SK-N-SH (cell line): ENCODE measurements around the gene TOX2. TPM values are rescaled to one million over a fixed set of nuclear protein-coding genes. Genes with fewer than 3 reads are reported as not detected.
A peak's percentile ranks its signal among the peaks of the same experiment; 100 is the strongest.

Experiments used
- CTCF ChIA-PET: fragments of 300-600, 350-600 bp; formaldehyde crosslinking; extraction: SDS; loops from one replicate; lab custom pipeline; 2021; lab: Yijun Ruan, JAX
- POLR2A ChIA-PET: fragments of 350-600 bp; sonication (Branson Sonifier 250); formaldehyde crosslinking; extraction: SDS; loops from one replicate; lab custom pipeline; 2020; ENCODE audit warnings: antibody characterized with exemption, inconsistent platforms; lab: Yijun Ruan, JAX
- DNase-seq: peaks from one replicate; pipeline ENCODE4 v3.0.0; 2012
- H2AFZ ChIP-seq: fragments of 200-600 bp; sonication (generic); 2 replicates; pipeline ENCODE4 v1.8.1; 2016; ENCODE audit warnings: antibody characterized with exemption, mild to moderate bottlenecking, low read depth
- H3F3A ChIP-seq: fragments of 200-600 bp; sonication (generic); replicated peaks from 2 replicates; pipeline ENCODE3; 2016; ENCODE audit warnings: antibody characterized with exemption, mild to moderate bottlenecking; ENCODE audit not compliant: insufficient read depth
- H3K27ac ChIP-seq, 2 experiments: fragments of 200-500 bp in 1 of 2; fragments of 200-600 bp in 1 of 2; sonication (Bioruptor generic) in 1 of 2; sonication (generic), shearing (Covaris generic) in 1 of 2; 2 replicates each; pipeline versions ENCODE4 v1.5.1 to v1.6.1; 2014 to 2016; ENCODE audit warnings: low read depth in 2 of 2, inconsistent platforms in 1 of 2, low read length in 1 of 2, mild to moderate bottlenecking in 1 of 2, mixed read lengths in 1 of 2
- H3K27me3 ChIP-seq: fragments of 200-600 bp; sonication (generic), shearing (Covaris generic); 2 replicates; pipeline ENCODE4 v1.6.1; 2016; ENCODE audit warnings: mixed run types; ENCODE audit not compliant: insufficient read depth
- H3K36me3 ChIP-seq, 2 experiments: fragments of 200-500 bp in 1 of 2; fragments of 200-600 bp in 1 of 2; sonication (Bioruptor generic) in 1 of 2; sonication (generic) in 1 of 2; replicated peaks in 1 of 2; 2 replicates each; pipeline versions ENCODE3 to v1.5.1; 2014 to 2016; ENCODE audit warnings: low read length in 1 of 2, mild to moderate bottlenecking in 1 of 2; ENCODE audit not compliant: insufficient read depth in 2 of 2, control insufficient read depth in 1 of 2
- H3K4me1 ChIP-seq, 2 experiments: fragments of 200-500 bp in 1 of 2; fragments of 200-600 bp in 1 of 2; sonication (Bioruptor generic) in 1 of 2; sonication (generic), shearing (Covaris generic) in 1 of 2; 2 replicates each; pipeline versions ENCODE4 v1.5.1 to v1.6.1; 2014 to 2016; ENCODE audit warnings: low read depth in 1 of 2, low read length in 1 of 2, mixed run types in 1 of 2; ENCODE audit not compliant: insufficient read depth in 2 of 2, control insufficient read depth in 1 of 2
- H3K4me2 ChIP-seq: fragments of 200-600 bp; sonication (generic), shearing (Covaris generic); 2 replicates; pipeline ENCODE4 v1.6.1; 2017; ENCODE audit warnings: mixed run types
- H3K4me3 ChIP-seq, 2 experiments: fragments of 200-500 bp in 1 of 2; fragments of 200-600 bp in 1 of 2; sonication (Bioruptor generic) in 1 of 2; sonication (generic), shearing (Covaris generic) in 1 of 2; 2 replicates each; pipeline versions ENCODE4 v1.5.1 to v1.8.1; 2014 to 2016; ENCODE audit warnings: low read depth in 2 of 2, inconsistent platforms in 1 of 2, low read length in 1 of 2, mild to moderate bottlenecking in 1 of 2, mixed read lengths in 1 of 2, moderate library complexity in 1 of 2
- H3K79me2 ChIP-seq: fragments of 200-600 bp; sonication (generic); 2 replicates; pipeline ENCODE4 v1.8.1; 2017; ENCODE audit warnings: mild to moderate bottlenecking; ENCODE audit not compliant: insufficient read depth
- H3K9ac ChIP-seq: fragments of 200-600 bp; sonication (generic); 2 replicates; pipeline ENCODE4 v1.6.1; 2017; ENCODE audit warnings: mixed run types
- H3K9me2 ChIP-seq: fragments of 200-600 bp; sonication (generic); 2 replicates; pipeline ENCODE4 v1.6.1; 2017; ENCODE audit warnings: mixed run types
- H3K9me3 ChIP-seq: fragments of 200-600 bp; sonication (generic); 2 replicates; pipeline ENCODE4 v1.6.1; 2017; ENCODE audit warnings: mixed run types, mild to moderate bottlenecking, moderate library complexity
- H4K20me1 ChIP-seq: fragments of 200-600 bp; sonication (generic); 2 replicates; pipeline ENCODE4 v1.6.1; 2017; ENCODE audit warnings: mild to moderate bottlenecking, mixed run types; ENCODE audit not compliant: insufficient read depth
- EP300 ChIP-seq, 2 experiments: IDR thresholded peaks; 2 replicates each; pipeline versions ENCODE4 v1.4.0 to v1.6.1; 2012; ENCODE audit warnings: borderline replicate concordance in 1 of 2, low read depth in 1 of 2, low read length in 1 of 2
- FOXM1 ChIP-seq: IDR thresholded peaks from 2 replicates; pipeline ENCODE4 v1.4.0; 2012; ENCODE audit warnings: low read depth, mild to moderate bottlenecking
- GABPA ChIP-seq: IDR thresholded peaks from 2 replicates; pipeline ENCODE4 v1.4.0; 2012; ENCODE audit warnings: low read depth, mild to moderate bottlenecking
- GATA2 ChIP-seq: sonication (generic); formaldehyde crosslinking; IDR thresholded peaks from 2 replicates; pipeline ENCODE4 v1.5.0; 2020; ENCODE audit warnings: mild to moderate bottlenecking, missing genetic modification reagents
- JUND ChIP-seq: IDR thresholded peaks from 2 replicates; pipeline ENCODE4 v1.4.0; 2012
- MEF2A ChIP-seq: IDR thresholded peaks from 2 replicates; pipeline ENCODE4 v1.4.0; 2012; ENCODE audit warnings: low read depth, borderline replicate concordance
- MXI1 ChIP-seq: IDR thresholded peaks from 2 replicates; pipeline ENCODE4 v1.6.1; 2012; ENCODE audit warnings: mild to moderate bottlenecking, low read depth, low read length, improper control_type of control experiment
- PBX3 ChIP-seq: IDR thresholded peaks from 2 replicates; pipeline ENCODE4; 2012
- RCOR1 ChIP-seq: fragments of 150-350 bp; IDR thresholded peaks from 2 replicates; pipeline ENCODE4 v1.6.1; 2017; ENCODE audit warnings: antibody characterized with exemption, low read length
- REST ChIP-seq: IDR thresholded peaks from 2 replicates; pipeline ENCODE4 v1.6.1; 2012; ENCODE audit warnings: mild to moderate bottlenecking, low read depth, low read length, moderate library complexity
- RFX5 ChIP-seq: IDR thresholded peaks from 2 replicates; pipeline ENCODE4 v1.6.1; 2012; ENCODE audit warnings: mild to moderate bottlenecking, improper control_type of control experiment, low read length
- SIN3A ChIP-seq: IDR thresholded peaks from 2 replicates; pipeline ENCODE4 v1.6.1; 2012; ENCODE audit warnings: low read depth, mild to moderate bottlenecking, low read length, moderate library complexity, borderline replicate concordance
- SMC3 ChIP-seq: IDR thresholded peaks from 2 replicates; pipeline ENCODE4 v1.6.1; 2012; ENCODE audit warnings: low read depth, low read length, improper control_type of control experiment
- TAF1 ChIP-seq: IDR thresholded peaks from 2 replicates; pipeline ENCODE4 v1.6.1; 2012; ENCODE audit warnings: low read depth, mild to moderate bottlenecking, low read length, moderate library complexity, borderline replicate concordance
- TEAD4 ChIP-seq: IDR thresholded peaks from 2 replicates; pipeline ENCODE4 v1.4.0; 2012; ENCODE audit warnings: mild to moderate bottlenecking, borderline replicate concordance; ENCODE audit not compliant: insufficient read depth
- YY1 ChIP-seq: IDR thresholded peaks from 2 replicates; pipeline ENCODE4 v1.4.0; 2012; ENCODE audit warnings: low read depth, mild to moderate bottlenecking
- WGBS: methylation state at CpG from one replicate; pipeline ENCODE4 v1.1.6; 2017; ENCODE audit warnings: low lambda C conversion rate; 5-methylcytosine and 5-hydroxymethylcytosine counted together
- polyA plus RNA-seq, 3 experiments: library from polyadenylated mRNA; depleted of rRNA; stranded (reverse); fragments of >200 nt; gene quantifications; 2 replicates each; pipeline ENCODE4 v1.2.3, GENCODE V29; 2012
- TF ChIP-seq, protein P1 (sequence below): fragments of 150-350 bp; IDR thresholded peaks from 2 replicates; pipeline ENCODE4 v1.6.1; 2016; ENCODE audit warnings: mild to moderate bottlenecking, low read depth, low read length

The TOX2 gene
- polyA plus RNA-seq, 1 of the 3 experiments (the other 2 are of a cell fraction): 15.4 TPM

GRCh38 chr20:43959920-43960227 is 45.2 kb downstream of the TOX2 start:
- H3F3A ChIP-seq: peaks cover 19% of the 10 kb centered on the region
- H2AFZ ChIP-seq: no peak overlapping the region
- H3K36me3 ChIP-seq: no peaks in the 10 kb centered on the region
- 88% methylated on average over 4 of the region's 4 CpGs for WGBS
- 0 out of 2 replicates have a peak, but pooled peaks have one; percentile 15 for TF ChIP-seq RCOR1
- no peak for TF ChIP-seq TEAD4
- ChIA-PET CTCF (interaction anchor here (0.6 kb wide), 1 partner anchor 40 kb away, joined by 3 read pairs; no protein-coding TSS in a partner anchor), POLR2A (no interaction called here)
- no peak overlapping the region for H3K4me3 ChIP-seq
- H3K79me2 ChIP-seq: no peaks in the 10 kb centered on the region
- H3K27me3 ChIP-seq: no peaks in the 10 kb centered on the region
- H3K4me1 ChIP-seq: peaks cover 22 to 71% of the 10 kb centered on the region in 2 experiments
- H3K9me2 ChIP-seq: no peaks in the 10 kb centered on the region
- no peak overlapping the region for H3K4me2 ChIP-seq
- no peaks in the 10 kb centered on the region for H3K9me3 ChIP-seq
- no peak for DNase-seq
- peak overlapping the region in 1 of 2 experiments; percentile 77; a peak in 2 of 4 replicates for H3K27ac ChIP-seq
- no peak overlapping the region for H3K9ac ChIP-seq
- no peaks in the 10 kb centered on the region for H4K20me1 ChIP-seq

DNA sequence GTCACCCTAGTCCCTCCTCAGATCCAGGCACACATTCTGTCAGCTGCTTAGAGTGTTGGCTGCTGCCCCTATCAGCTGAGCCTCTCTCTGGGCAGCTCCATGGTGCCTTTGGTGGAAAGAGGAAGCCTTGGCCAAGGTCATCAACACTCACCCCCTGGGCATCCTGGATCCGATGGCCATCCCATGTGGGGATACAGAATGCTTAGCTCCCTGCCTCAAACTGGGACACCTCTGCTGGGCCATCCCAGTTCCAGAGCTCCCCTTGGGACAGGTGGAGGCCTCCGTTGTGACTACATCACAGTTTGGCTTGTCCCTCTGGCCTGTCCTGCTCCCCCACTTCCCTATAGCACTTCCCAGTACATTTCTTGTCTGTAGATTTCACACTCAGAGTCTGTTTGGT is 45.6 kb downstream of the TOX2 start:
- Histone ChIP-seq H2AFZ (no peak overlapping the region), H3K27me3 (no peaks in the 10 kb centered on the region), H3K9ac (no peak overlapping the region), H3K36me3 (no peaks in the 10 kb centered on the region), H4K20me1 (no peaks in the 10 kb centered on the region), H3K4me2 (no peak overlapping the region), H3K9me3 (no peaks in the 10 kb centered on the region), H3K27ac (peak overlapping the region in 1 of 2 experiments; percentile 77; a peak in 2 of 4 replicates)
- WGBS: 94% methylated on average over 2 of the region's 2 CpGs
- no peak for DNase-seq
- no peak for TF ChIP-seq EP300 (IDR thresholded peaks at IDR 0.05; ENCODE audit: borderline replicate concordance in 1 of 2, low read depth in 1 of 2, low read length in 1 of 2)
- TF ChIP-seq SIN3A: no peak
- TF ChIP-seq SMC3: no peak
- no peak for TF ChIP-seq GATA2 (CRISPR knock-in tag)
- TF ChIP-seq, protein P1, sequence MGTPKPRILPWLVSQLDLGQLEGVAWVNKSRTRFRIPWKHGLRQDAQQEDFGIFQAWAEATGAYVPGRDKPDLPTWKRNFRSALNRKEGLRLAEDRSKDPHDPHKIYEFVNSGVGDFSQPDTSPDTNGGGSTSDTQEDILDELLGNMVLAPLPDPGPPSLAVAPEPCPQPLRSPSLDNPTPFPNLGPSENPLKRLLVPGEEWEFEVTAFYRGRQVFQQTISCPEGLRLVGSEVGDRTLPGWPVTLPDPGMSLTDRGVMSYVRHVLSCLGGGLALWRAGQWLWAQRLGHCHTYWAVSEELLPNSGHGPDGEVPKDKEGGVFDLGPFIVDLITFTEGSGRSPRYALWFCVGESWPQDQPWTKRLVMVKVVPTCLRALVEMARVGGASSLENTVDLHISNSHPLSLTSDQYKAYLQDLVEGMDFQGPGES: no peak
- TF ChIP-seq FOXM1: no peak
- TF ChIP-seq, all 33 proteins: peak for 0
- H3F3A ChIP-seq: peaks cover 16% of the 10 kb centered on the region
- peaks cover 18 to 68% of the 10 kb centered on the region in 2 experiments for H3K4me1 ChIP-seq
- ChIA-PET CTCF (interaction anchor here (0.6 kb wide), 1 partner anchor 40 kb away, joined by 3 read pairs; no protein-coding TSS in a partner anchor), POLR2A (no interaction called here)
- H3K4me3 ChIP-seq: no peak overlapping the region
- H3K9me2 ChIP-seq: no peaks in the 10 kb centered on the region
- no peaks in the 10 kb centered on the region for H3K79me2 ChIP-seq

DNA sequence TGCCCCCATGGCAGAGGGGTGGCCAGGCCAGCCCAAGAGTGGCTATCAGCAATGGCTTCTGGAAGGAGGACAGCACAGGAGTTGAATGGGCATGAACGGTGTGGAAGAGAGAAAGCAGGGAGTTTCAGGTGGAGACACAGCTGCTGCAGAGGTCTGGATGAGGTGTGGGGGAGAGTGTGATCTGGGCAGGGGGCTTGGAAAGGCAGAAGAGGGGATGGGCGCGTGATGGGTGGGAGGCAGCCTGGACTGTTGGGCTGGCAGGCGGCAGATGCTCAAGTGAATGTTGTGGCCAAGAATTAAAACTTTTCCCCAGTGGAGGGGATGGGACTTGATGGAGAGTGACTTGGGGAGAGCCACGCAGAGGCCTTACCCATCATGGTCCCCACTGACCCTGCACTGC is 46.5 kb downstream of the TOX2 start:
- POLR2A ChIA-PET: interaction anchor here (1.0 to 1.4 kb wide), 3 partner anchors 8 to 50 kb away, joined by 3 to 4 read pairs (median 3); no protein-coding TSS in a partner anchor
- TF ChIP-seq JUND (no peak), PBX3 (no peak), EP300 (IDR thresholded peaks at IDR 0.05; ENCODE audit: borderline replicate concordance in 1 of 2, low read depth in 1 of 2, low read length in 1 of 2) (no peak), SIN3A (no peak), RFX5 (no peak), MEF2A (no peak), TEAD4 (no peak), TAF1 (no peak), REST (no peak), MXI1 (no peak), YY1 (no peak), GABPA (no peak)

More for the DNA sequence above, 46.5 kb downstream of the TOX2 start:
- H3K36me3 ChIP-seq: no peaks in the 10 kb centered on the region
- no peaks in the 10 kb centered on the region for H3K9me3 ChIP-seq
- DNase-seq: no peak
- H3K9me2 ChIP-seq: no peaks in the 10 kb centered on the region
- WGBS: 100% methylated on average over 5 of the region's 5 CpGs
- peak overlapping the region in 1 of 2 experiments; percentile 88; a peak in 2 of 4 replicates for H3K27ac ChIP-seq
- H2AFZ ChIP-seq: no peak overlapping the region
- no peak overlapping the region for H3K4me3 ChIP-seq
- H3K4me1 ChIP-seq: peaks cover 11 to 63% of the 10 kb centered on the region in 2 experiments
- H3K4me2 ChIP-seq: no peak overlapping the region
- no peaks in the 10 kb centered on the region for H4K20me1 ChIP-seq
- H3F3A ChIP-seq: peaks cover 9% of the 10 kb centered on the region
- no peaks in the 10 kb centered on the region for H3K79me2 ChIP-seq
- no peaks in the 10 kb centered on the region for H3K27me3 ChIP-seq
- H3K9ac ChIP-seq: no peak overlapping the region
- CTCF ChIA-PET: no interaction called here
